ENCODE results near the gene WIPF1.

WIPF1 gene

GRCh38 chr2:174590928-174591648, 6.5 kb downstream of the WIPF1 start:
- Histone ChIP-seq H3K36me3 (ENCODE audit: low read depth) (no peaks in the 10 kb centered on the region), H3K27me3 (ENCODE audit: insufficient read depth, poor library complexity, severe bottlenecking) (no peaks in the 10 kb centered on the region), H3K4me1 (ENCODE audit: insufficient read depth, poor library complexity, severe bottlenecking) (peaks cover 6% of the 10 kb centered on the region), H3K27ac (ENCODE audit: poor library complexity, severe bottlenecking) (no peak overlapping the region), H3K4me3 (ENCODE audit: severe bottlenecking) (no peak overlapping the region), H3K9me3 (ENCODE audit: severe bottlenecking) (no peaks in the 10 kb centered on the region)
- DNase-seq (ENCODE audit: low spot score) (no peak), ATAC-seq (ENCODE audit: low read depth) (no peak)
- no peak for TF ChIP-seq CTCF (IDR thresholded peaks at IDR 0.05; ENCODE audit: poor library complexity, severe bottlenecking)

GRCh38 chr2:174590346-174590745, 7.3 kb downstream of the WIPF1 start:
- ATAC-seq (ENCODE audit: low read depth), result no peak
- TF ChIP-seq CTCF (IDR thresholded peaks at IDR 0.05; ENCODE audit: poor library complexity, severe bottlenecking), result no peak
- no peaks in the 10 kb centered on the region for H3K9me3 ChIP-seq (ENCODE audit: severe bottlenecking)
- H3K4me1 ChIP-seq (ENCODE audit: insufficient read depth, poor library complexity, severe bottlenecking), result peaks cover 6% of the 10 kb centered on the region
- no peak overlapping the region for H3K27ac ChIP-seq (ENCODE audit: poor library complexity, severe bottlenecking)
- H3K27me3 ChIP-seq (ENCODE audit: insufficient read depth, poor library complexity, severe bottlenecking), result no peaks in the 10 kb centered on the region
- no peak for DNase-seq (ENCODE audit: low spot score)
- H3K36me3 ChIP-seq (ENCODE audit: low read depth), result no peaks in the 10 kb centered on the region
- H3K4me3 ChIP-seq (ENCODE audit: severe bottlenecking), result no peak overlapping the region

GRCh38 chr2:174589334-174589733, 8.3 kb downstream of the WIPF1 start:
- DNase-seq (ENCODE audit: low spot score) (no peak), ATAC-seq (ENCODE audit: low read depth) (no peak)
- Histone ChIP-seq H3K36me3 (ENCODE audit: low read depth) (no peaks in the 10 kb centered on the region), H3K9me3 (ENCODE audit: severe bottlenecking) (no peaks in the 10 kb centered on the region), H3K4me1 (ENCODE audit: insufficient read depth, poor library complexity, severe bottlenecking) (peaks cover 6% of the 10 kb centered on the region), H3K27me3 (ENCODE audit: insufficient read depth, poor library complexity, severe bottlenecking) (no peaks in the 10 kb centered on the region), H3K4me3 (ENCODE audit: severe bottlenecking) (no peak overlapping the region), H3K27ac (ENCODE audit: poor library complexity, severe bottlenecking) (no peak overlapping the region)
- TF ChIP-seq CTCF (IDR thresholded peaks at IDR 0.05; ENCODE audit: poor library complexity, severe bottlenecking), result no peak

GRCh38 chr2:174588463-174588862, 9.1 kb downstream of the WIPF1 start:
- Histone ChIP-seq H3K9me3 (ENCODE audit: severe bottlenecking) (no peaks in the 10 kb centered on the region), H3K36me3 (ENCODE audit: low read depth) (no peaks in the 10 kb centered on the region), H3K27me3 (ENCODE audit: insufficient read depth, poor library complexity, severe bottlenecking) (no peaks in the 10 kb centered on the region), H3K27ac (ENCODE audit: poor library complexity, severe bottlenecking) (no peak overlapping the region), H3K4me1 (ENCODE audit: insufficient read depth, poor library complexity, severe bottlenecking) (peaks cover 1% of the 10 kb centered on the region), H3K4me3 (ENCODE audit: severe bottlenecking) (no peak overlapping the region)
- ATAC-seq (ENCODE audit: low read depth) (no peak), DNase-seq (ENCODE audit: low spot score) (no peak)
- no peak for TF ChIP-seq CTCF (IDR thresholded peaks at IDR 0.05; ENCODE audit: poor library complexity, severe bottlenecking)

- ATAC-seq (ENCODE audit: low read depth), result no peak
- no peaks in the 10 kb centered on the region for H3K4me1 ChIP-seq (ENCODE audit: insufficient read depth, poor library complexity, severe bottlenecking)
Observed at GRCh38 chr2:174587579-174587978, 10.0 kb downstream of the WIPF1 start.

More at GRCh38 chr2:174587579-174587978, 10.0 kb downstream of the WIPF1 start:
- DNase-seq (ENCODE audit: low spot score), result no peak
- H3K27me3 ChIP-seq (ENCODE audit: insufficient read depth, poor library complexity, severe bottlenecking), result no peaks in the 10 kb centered on the region
- no peaks in the 10 kb centered on the region for H3K9me3 ChIP-seq (ENCODE audit: severe bottlenecking)
- H3K4me3 ChIP-seq (ENCODE audit: severe bottlenecking), result no peak overlapping the region
- no peaks in the 10 kb centered on the region for H3K36me3 ChIP-seq (ENCODE audit: low read depth)
- no peak for TF ChIP-seq CTCF (IDR thresholded peaks at IDR 0.05; ENCODE audit: poor library complexity, severe bottlenecking)
- no peak overlapping the region for H3K27ac ChIP-seq (ENCODE audit: poor library complexity, severe bottlenecking)
